SK-N-SH (cell line): ENCODE results near the gene TXNRD2. TPM values are rescaled to one million over a fixed set of nuclear protein-coding genes. Genes with fewer than 3 reads are reported as not detected.

Source experiments
- CTCF ChIA-PET: fragments of 300-600, 350-600 bp; formaldehyde crosslinking; extraction: SDS; loops from one replicate; lab custom pipeline; 2021; lab: Yijun Ruan, JAX
- POLR2A ChIA-PET: fragments of 350-600 bp; sonication (Branson Sonifier 250); formaldehyde crosslinking; extraction: SDS; loops from one replicate; lab custom pipeline; 2020; ENCODE audit warnings: antibody characterized with exemption, inconsistent platforms; lab: Yijun Ruan, JAX
- DNase-seq: peaks from one replicate; pipeline ENCODE4 v3.0.0; 2012
- H2AFZ ChIP-seq: fragments of 200-600 bp; sonication (generic); 2 replicates; pipeline ENCODE4 v1.8.1; 2016; ENCODE audit warnings: antibody characterized with exemption, mild to moderate bottlenecking, low read depth
- H3F3A ChIP-seq: fragments of 200-600 bp; sonication (generic); replicated peaks from 2 replicates; pipeline ENCODE3; 2016; ENCODE audit warnings: antibody characterized with exemption, mild to moderate bottlenecking; ENCODE audit not compliant: insufficient read depth
- H3K27ac ChIP-seq, 2 experiments: fragments of 200-500 bp in 1 of 2; fragments of 200-600 bp in 1 of 2; sonication (Bioruptor generic) in 1 of 2; sonication (generic), shearing (Covaris generic) in 1 of 2; 2 replicates each; pipeline versions ENCODE4 v1.5.1 to v1.6.1; 2014 to 2016; ENCODE audit warnings: low read depth in 2 of 2, inconsistent platforms in 1 of 2, low read length in 1 of 2, mild to moderate bottlenecking in 1 of 2, mixed read lengths in 1 of 2
- H3K27me3 ChIP-seq: fragments of 200-600 bp; sonication (generic), shearing (Covaris generic); 2 replicates; pipeline ENCODE4 v1.6.1; 2016; ENCODE audit warnings: mixed run types; ENCODE audit not compliant: insufficient read depth
- H3K36me3 ChIP-seq, 2 experiments: fragments of 200-500 bp in 1 of 2; fragments of 200-600 bp in 1 of 2; sonication (Bioruptor generic) in 1 of 2; sonication (generic) in 1 of 2; replicated peaks in 1 of 2; 2 replicates each; pipeline versions ENCODE3 to v1.5.1; 2014 to 2016; ENCODE audit warnings: low read length in 1 of 2, mild to moderate bottlenecking in 1 of 2; ENCODE audit not compliant: insufficient read depth in 2 of 2, control insufficient read depth in 1 of 2
- H3K4me1 ChIP-seq, 2 experiments: fragments of 200-500 bp in 1 of 2; fragments of 200-600 bp in 1 of 2; sonication (Bioruptor generic) in 1 of 2; sonication (generic), shearing (Covaris generic) in 1 of 2; 2 replicates each; pipeline versions ENCODE4 v1.5.1 to v1.6.1; 2014 to 2016; ENCODE audit warnings: low read depth in 1 of 2, low read length in 1 of 2, mixed run types in 1 of 2; ENCODE audit not compliant: insufficient read depth in 2 of 2, control insufficient read depth in 1 of 2
- H3K4me2 ChIP-seq: fragments of 200-600 bp; sonication (generic), shearing (Covaris generic); 2 replicates; pipeline ENCODE4 v1.6.1; 2017; ENCODE audit warnings: mixed run types
- H3K4me3 ChIP-seq, 2 experiments: fragments of 200-500 bp in 1 of 2; fragments of 200-600 bp in 1 of 2; sonication (Bioruptor generic) in 1 of 2; sonication (generic), shearing (Covaris generic) in 1 of 2; 2 replicates each; pipeline versions ENCODE4 v1.5.1 to v1.8.1; 2014 to 2016; ENCODE audit warnings: low read depth in 2 of 2, inconsistent platforms in 1 of 2, low read length in 1 of 2, mild to moderate bottlenecking in 1 of 2, mixed read lengths in 1 of 2, moderate library complexity in 1 of 2
- H3K79me2 ChIP-seq: fragments of 200-600 bp; sonication (generic); 2 replicates; pipeline ENCODE4 v1.8.1; 2017; ENCODE audit warnings: mild to moderate bottlenecking; ENCODE audit not compliant: insufficient read depth
- H3K9ac ChIP-seq: fragments of 200-600 bp; sonication (generic); 2 replicates; pipeline ENCODE4 v1.6.1; 2017; ENCODE audit warnings: mixed run types
- H3K9me2 ChIP-seq: fragments of 200-600 bp; sonication (generic); 2 replicates; pipeline ENCODE4 v1.6.1; 2017; ENCODE audit warnings: mixed run types
- H3K9me3 ChIP-seq: fragments of 200-600 bp; sonication (generic); 2 replicates; pipeline ENCODE4 v1.6.1; 2017; ENCODE audit warnings: mixed run types, mild to moderate bottlenecking, moderate library complexity
- H4K20me1 ChIP-seq: fragments of 200-600 bp; sonication (generic); 2 replicates; pipeline ENCODE4 v1.6.1; 2017; ENCODE audit warnings: mild to moderate bottlenecking, mixed run types; ENCODE audit not compliant: insufficient read depth
- CHD2 ChIP-seq: fragments of 150-350 bp; IDR thresholded peaks from 2 replicates; pipeline ENCODE4 v1.6.1; 2018; ENCODE audit warnings: low read length; ENCODE audit not compliant: partially characterized antibody
- ELF1 ChIP-seq: IDR thresholded peaks from 2 replicates; pipeline ENCODE4 v1.4.0; 2012
- EP300 ChIP-seq, 2 experiments: IDR thresholded peaks; 2 replicates each; pipeline versions ENCODE4 v1.4.0 to v1.6.1; 2012; ENCODE audit warnings: borderline replicate concordance in 1 of 2, low read depth in 1 of 2, low read length in 1 of 2
- EZH2phosphoT487 ChIP-seq: fragments of 200-600 bp; sonication (generic); IDR thresholded peaks from 2 replicates; pipeline ENCODE4 v1.6.1; 2017; ENCODE audit warnings: low read depth, mixed run types, mild to moderate bottlenecking, antibody characterized with exemption, moderate library complexity, borderline replicate concordance
- FOSL2 ChIP-seq: IDR thresholded peaks from 2 replicates; pipeline ENCODE4 v1.4.0; 2012; ENCODE audit warnings: low read depth, mild to moderate bottlenecking, moderate library complexity, borderline replicate concordance
- FOXM1 ChIP-seq: IDR thresholded peaks from 2 replicates; pipeline ENCODE4 v1.4.0; 2012; ENCODE audit warnings: low read depth, mild to moderate bottlenecking
- GATA2 ChIP-seq: sonication (generic); formaldehyde crosslinking; IDR thresholded peaks from 2 replicates; pipeline ENCODE4 v1.5.0; 2020; ENCODE audit warnings: mild to moderate bottlenecking, missing genetic modification reagents
- JUND ChIP-seq: IDR thresholded peaks from 2 replicates; pipeline ENCODE4 v1.4.0; 2012
- MEF2A ChIP-seq: IDR thresholded peaks from 2 replicates; pipeline ENCODE4 v1.4.0; 2012; ENCODE audit warnings: low read depth, borderline replicate concordance
- NRF1 ChIP-seq: IDR thresholded peaks from 2 replicates; pipeline ENCODE4 v1.6.1; 2012; ENCODE audit warnings: low read depth, mild to moderate bottlenecking, low read length
- PBX3 ChIP-seq: IDR thresholded peaks from 2 replicates; pipeline ENCODE4; 2012
- RAD21 ChIP-seq: IDR thresholded peaks from 2 replicates; pipeline ENCODE4 v1.6.1; 2012; ENCODE audit warnings: mild to moderate bottlenecking, low read length
- RXRA ChIP-seq: IDR thresholded peaks from 2 replicates; pipeline ENCODE4 v1.4.0; 2012; ENCODE audit warnings: low read depth, mild to moderate bottlenecking, borderline replicate concordance
- TAF1 ChIP-seq: IDR thresholded peaks from 2 replicates; pipeline ENCODE4 v1.6.1; 2012; ENCODE audit warnings: low read depth, mild to moderate bottlenecking, low read length, moderate library complexity, borderline replicate concordance
- TCF12 ChIP-seq: IDR thresholded peaks from 2 replicates; pipeline ENCODE4 v1.4.0; 2012
- TEAD4 ChIP-seq: IDR thresholded peaks from 2 replicates; pipeline ENCODE4 v1.4.0; 2012; ENCODE audit warnings: mild to moderate bottlenecking, borderline replicate concordance; ENCODE audit not compliant: insufficient read depth
- YY1 ChIP-seq: IDR thresholded peaks from 2 replicates; pipeline ENCODE4 v1.4.0; 2012; ENCODE audit warnings: low read depth, mild to moderate bottlenecking
- WGBS: methylation state at CpG from one replicate; pipeline ENCODE4 v1.1.6; 2017; ENCODE audit warnings: low lambda C conversion rate; 5-methylcytosine and 5-hydroxymethylcytosine counted together
- polyA plus RNA-seq, 3 experiments: library from polyadenylated mRNA; depleted of rRNA; stranded (reverse); fragments of >200 nt; gene quantifications; 2 replicates each; pipeline ENCODE4 v1.2.3, GENCODE V29; 2012
- TF ChIP-seq, protein P1 (sequence below): IDR thresholded peaks from 2 replicates; pipeline ENCODE4 v1.4.0; 2012; ENCODE audit warnings: low read depth, borderline replicate concordance
- TF ChIP-seq, protein P2 (sequence below): fragments of 200-600 bp; sonication (generic); IDR thresholded peaks from 2 replicates; pipeline ENCODE4 v1.6.1; 2017; ENCODE audit warnings: antibody characterized with exemption, mild to moderate bottlenecking, moderate library complexity
- TF ChIP-seq, protein P3 (sequence below): IDR thresholded peaks from 2 replicates; pipeline ENCODE4 v1.4.0; 2012; ENCODE audit warnings: low read depth, borderline replicate concordance

Gene TXNRD2
- polyA plus RNA-seq, 1 of the 3 experiments (the other 2 are of a cell fraction) = 34.7 TPM

- peaks cover 14 to 41% of the 10 kb centered on the region in 2 experiments for H3K36me3 ChIP-seq
- H3F3A ChIP-seq = no peaks in the 10 kb centered on the region
- POLR2A ChIA-PET = no interaction called here
- TF ChIP-seq JUND (no peak), RXRA (no peak), TCF12 (no peak), FOXM1 (no peak), NRF1 (no peak), YY1 (no peak), CHD2 (no peak), ELF1 (no peak), MEF2A (no peak), FOSL2 (no peak), TEAD4 (no peak), GATA2 (no peak), EZH2phosphoT487 (no peak), TAF1 (no peak), EP300 (IDR thresholded peaks at IDR 0.05; ENCODE audit: borderline replicate concordance in 1 of 2, low read depth in 1 of 2, low read length in 1 of 2) (no peak), RAD21 (no peak), PBX3 (no peak)
- TF ChIP-seq, protein P1, sequence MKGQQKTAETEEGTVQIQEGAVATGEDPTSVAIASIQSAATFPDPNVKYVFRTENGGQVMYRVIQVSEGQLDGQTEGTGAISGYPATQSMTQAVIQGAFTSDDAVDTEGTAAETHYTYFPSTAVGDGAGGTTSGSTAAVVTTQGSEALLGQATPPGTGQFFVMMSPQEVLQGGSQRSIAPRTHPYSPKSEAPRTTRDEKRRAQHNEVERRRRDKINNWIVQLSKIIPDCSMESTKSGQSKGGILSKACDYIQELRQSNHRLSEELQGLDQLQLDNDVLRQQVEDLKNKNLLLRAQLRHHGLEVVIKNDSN = no peak
- TF ChIP-seq, protein P2, sequence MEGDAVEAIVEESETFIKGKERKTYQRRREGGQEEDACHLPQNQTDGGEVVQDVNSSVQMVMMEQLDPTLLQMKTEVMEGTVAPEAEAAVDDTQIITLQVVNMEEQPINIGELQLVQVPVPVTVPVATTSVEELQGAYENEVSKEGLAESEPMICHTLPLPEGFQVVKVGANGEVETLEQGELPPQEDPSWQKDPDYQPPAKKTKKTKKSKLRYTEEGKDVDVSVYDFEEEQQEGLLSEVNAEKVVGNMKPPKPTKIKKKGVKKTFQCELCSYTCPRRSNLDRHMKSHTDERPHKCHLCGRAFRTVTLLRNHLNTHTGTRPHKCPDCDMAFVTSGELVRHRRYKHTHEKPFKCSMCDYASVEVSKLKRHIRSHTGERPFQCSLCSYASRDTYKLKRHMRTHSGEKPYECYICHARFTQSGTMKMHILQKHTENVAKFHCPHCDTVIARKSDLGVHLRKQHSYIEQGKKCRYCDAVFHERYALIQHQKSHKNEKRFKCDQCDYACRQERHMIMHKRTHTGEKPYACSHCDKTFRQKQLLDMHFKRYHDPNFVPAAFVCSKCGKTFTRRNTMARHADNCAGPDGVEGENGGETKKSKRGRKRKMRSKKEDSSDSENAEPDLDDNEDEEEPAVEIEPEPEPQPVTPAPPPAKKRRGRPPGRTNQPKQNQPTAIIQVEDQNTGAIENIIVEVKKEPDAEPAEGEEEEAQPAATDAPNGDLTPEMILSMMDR = no peak
- TF ChIP-seq, protein P3, sequence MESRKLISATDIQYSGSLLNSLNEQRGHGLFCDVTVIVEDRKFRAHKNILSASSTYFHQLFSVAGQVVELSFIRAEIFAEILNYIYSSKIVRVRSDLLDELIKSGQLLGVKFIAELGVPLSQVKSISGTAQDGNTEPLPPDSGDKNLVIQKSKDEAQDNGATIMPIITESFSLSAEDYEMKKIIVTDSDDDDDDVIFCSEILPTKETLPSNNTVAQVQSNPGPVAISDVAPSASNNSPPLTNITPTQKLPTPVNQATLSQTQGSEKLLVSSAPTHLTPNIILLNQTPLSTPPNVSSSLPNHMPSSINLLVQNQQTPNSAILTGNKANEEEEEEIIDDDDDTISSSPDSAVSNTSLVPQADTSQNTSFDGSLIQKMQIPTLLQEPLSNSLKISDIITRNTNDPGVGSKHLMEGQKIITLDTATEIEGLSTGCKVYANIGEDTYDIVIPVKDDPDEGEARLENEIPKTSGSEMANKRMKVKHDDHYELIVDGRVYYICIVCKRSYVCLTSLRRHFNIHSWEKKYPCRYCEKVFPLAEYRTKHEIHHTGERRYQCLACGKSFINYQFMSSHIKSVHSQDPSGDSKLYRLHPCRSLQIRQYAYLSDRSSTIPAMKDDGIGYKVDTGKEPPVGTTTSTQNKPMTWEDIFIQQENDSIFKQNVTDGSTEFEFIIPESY = no peak
- no peaks in the 10 kb centered on the region for H3K79me2 ChIP-seq
- no peak overlapping the region for H3K4me2 ChIP-seq
- WGBS = 100% methylated on average over 4 of the region's 7 CpGs
- H3K9me3 ChIP-seq = no peaks in the 10 kb centered on the region
- CTCF ChIA-PET = interaction anchor here (1.0 to 11.4 kb wide), 3 partner anchors 37 to 186 kb away, joined by 3 to 297 read pairs (median 3); no protein-coding TSS in a partner anchor
- DNase-seq = no peak
- no peak overlapping the region for H2AFZ ChIP-seq
- H3K4me3 ChIP-seq = no peak overlapping the region
- no peak overlapping the region for H3K27ac ChIP-seq
- no peaks in the 10 kb centered on the region for H3K4me1 ChIP-seq
- no peaks in the 10 kb centered on the region for H3K9me2 ChIP-seq
- H3K9ac ChIP-seq = no peak overlapping the region
- no peaks in the 10 kb centered on the region for H4K20me1 ChIP-seq
- no peaks in the 10 kb centered on the region for H3K27me3 ChIP-seq
Observed at GRCh38 chr22:19916941-19917340, 24.7 kb downstream of the TXNRD2 start.
